ENCODE results near the gene TENM4. TPM values are rescaled to one million over a fixed set of nuclear protein-coding genes. Genes with fewer than 3 reads are reported as not detected.

The TENM4 gene
- polyA plus RNA-seq, 1 of the 3 experiments (the other 2 are of a cell fraction) = 16.7 TPM

GRCh38 chr11:79390923-79391322 lies 49.9 kb downstream of the TENM4 start:
- no peak overlapping the region for H3K27ac ChIP-seq (ENCODE audit: low read depth in 2 of 2, low read length in 1 of 2)
- H3K79me2 ChIP-seq (ENCODE audit: insufficient read depth) = peaks cover 22% of the 10 kb centered on the region
- H3K36me3 ChIP-seq (replicated peaks in 1 of 2; ENCODE audit: control insufficient read depth in 1 of 2, insufficient read depth in 2 of 2, low read length in 1 of 2) = no peaks in the 10 kb centered on the region
- no peaks in the 10 kb centered on the region for H3K27me3 ChIP-seq (ENCODE audit: insufficient read depth)
- H3K4me1 ChIP-seq (ENCODE audit: control insufficient read depth in 1 of 2, insufficient read depth in 2 of 2, low read depth in 1 of 2, low read length in 1 of 2) = peaks cover 0 to 30% of the 10 kb centered on the region in 2 experiments; a peak in 3 of 4 replicates
- no peaks in the 10 kb centered on the region for H3K9me3 ChIP-seq
- no peaks in the 10 kb centered on the region for H3F3A ChIP-seq (replicated peaks; ENCODE audit: insufficient read depth)
- ChIA-PET POLR2A (no interaction called here), CTCF (no interaction called here)
- DNase-seq = no peak
- no peaks in the 10 kb centered on the region for H3K9me2 ChIP-seq
- H4K20me1 ChIP-seq (ENCODE audit: insufficient read depth) = no peaks in the 10 kb centered on the region
- TF ChIP-seq, protein P1, sequence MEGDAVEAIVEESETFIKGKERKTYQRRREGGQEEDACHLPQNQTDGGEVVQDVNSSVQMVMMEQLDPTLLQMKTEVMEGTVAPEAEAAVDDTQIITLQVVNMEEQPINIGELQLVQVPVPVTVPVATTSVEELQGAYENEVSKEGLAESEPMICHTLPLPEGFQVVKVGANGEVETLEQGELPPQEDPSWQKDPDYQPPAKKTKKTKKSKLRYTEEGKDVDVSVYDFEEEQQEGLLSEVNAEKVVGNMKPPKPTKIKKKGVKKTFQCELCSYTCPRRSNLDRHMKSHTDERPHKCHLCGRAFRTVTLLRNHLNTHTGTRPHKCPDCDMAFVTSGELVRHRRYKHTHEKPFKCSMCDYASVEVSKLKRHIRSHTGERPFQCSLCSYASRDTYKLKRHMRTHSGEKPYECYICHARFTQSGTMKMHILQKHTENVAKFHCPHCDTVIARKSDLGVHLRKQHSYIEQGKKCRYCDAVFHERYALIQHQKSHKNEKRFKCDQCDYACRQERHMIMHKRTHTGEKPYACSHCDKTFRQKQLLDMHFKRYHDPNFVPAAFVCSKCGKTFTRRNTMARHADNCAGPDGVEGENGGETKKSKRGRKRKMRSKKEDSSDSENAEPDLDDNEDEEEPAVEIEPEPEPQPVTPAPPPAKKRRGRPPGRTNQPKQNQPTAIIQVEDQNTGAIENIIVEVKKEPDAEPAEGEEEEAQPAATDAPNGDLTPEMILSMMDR (IDR thresholded peaks at IDR 0.05) = no peak
- TF ChIP-seq, protein P2, sequence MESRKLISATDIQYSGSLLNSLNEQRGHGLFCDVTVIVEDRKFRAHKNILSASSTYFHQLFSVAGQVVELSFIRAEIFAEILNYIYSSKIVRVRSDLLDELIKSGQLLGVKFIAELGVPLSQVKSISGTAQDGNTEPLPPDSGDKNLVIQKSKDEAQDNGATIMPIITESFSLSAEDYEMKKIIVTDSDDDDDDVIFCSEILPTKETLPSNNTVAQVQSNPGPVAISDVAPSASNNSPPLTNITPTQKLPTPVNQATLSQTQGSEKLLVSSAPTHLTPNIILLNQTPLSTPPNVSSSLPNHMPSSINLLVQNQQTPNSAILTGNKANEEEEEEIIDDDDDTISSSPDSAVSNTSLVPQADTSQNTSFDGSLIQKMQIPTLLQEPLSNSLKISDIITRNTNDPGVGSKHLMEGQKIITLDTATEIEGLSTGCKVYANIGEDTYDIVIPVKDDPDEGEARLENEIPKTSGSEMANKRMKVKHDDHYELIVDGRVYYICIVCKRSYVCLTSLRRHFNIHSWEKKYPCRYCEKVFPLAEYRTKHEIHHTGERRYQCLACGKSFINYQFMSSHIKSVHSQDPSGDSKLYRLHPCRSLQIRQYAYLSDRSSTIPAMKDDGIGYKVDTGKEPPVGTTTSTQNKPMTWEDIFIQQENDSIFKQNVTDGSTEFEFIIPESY (IDR thresholded peaks at IDR 0.05; ENCODE audit: borderline replicate concordance, low read depth) = no peak
- no peak for TF ChIP-seq YY1 (IDR thresholded peaks at IDR 0.05; ENCODE audit: low read depth)
- no peak for TF ChIP-seq IRF3 (IDR thresholded peaks at IDR 0.05; ENCODE audit: low read depth, low read length)
- no peak for TF ChIP-seq TEAD4 (IDR thresholded peaks at IDR 0.05; ENCODE audit: borderline replicate concordance, insufficient read depth)
- TF ChIP-seq, protein P3, sequence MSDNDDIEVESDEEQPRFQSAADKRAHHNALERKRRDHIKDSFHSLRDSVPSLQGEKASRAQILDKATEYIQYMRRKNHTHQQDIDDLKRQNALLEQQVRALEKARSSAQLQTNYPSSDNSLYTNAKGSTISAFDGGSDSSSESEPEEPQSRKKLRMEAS (IDR thresholded peaks at IDR 0.05; ENCODE audit: low read depth) = no peak
- TF ChIP-seq FOXJ3 (CRISPR knock-in tag; IDR thresholded peaks at IDR 0.05) = no peak
- TF ChIP-seq FOXM1 (IDR thresholded peaks at IDR 0.05; ENCODE audit: low read depth) = no peak
- TF ChIP-seq SMC3 (IDR thresholded peaks at IDR 0.05; ENCODE audit: low read depth, low read length) = no peak
- no peak overlapping the region for H3K4me3 ChIP-seq (ENCODE audit: low read depth in 2 of 2, low read length in 1 of 2)
- H3K9ac ChIP-seq = no peak overlapping the region
- WGBS (ENCODE audit: low lambda C conversion rate) = 60% methylated on average over 2 of the region's 2 CpGs
- H3K4me2 ChIP-seq = no peak overlapping the region
- no peak overlapping the region for H2AFZ ChIP-seq (ENCODE audit: low read depth)

DNA sequence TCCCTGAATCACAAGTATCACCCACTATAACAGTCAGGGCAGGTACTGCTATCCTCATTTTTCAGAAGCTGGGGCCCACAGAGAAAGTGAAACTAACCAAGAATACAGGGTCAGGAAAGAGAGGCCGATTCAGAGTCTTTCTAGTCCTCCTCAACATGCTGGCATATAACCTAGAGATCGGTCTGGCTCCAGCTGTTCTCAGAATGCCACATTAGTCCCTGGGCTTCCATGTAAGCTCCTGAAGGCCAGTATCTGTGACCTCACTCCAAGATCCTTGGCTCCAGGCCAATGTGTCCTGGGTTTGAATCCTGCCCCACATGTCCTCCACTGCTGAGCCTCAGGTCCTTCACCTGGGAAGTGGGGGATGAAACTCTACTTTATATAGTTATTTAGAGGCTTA lies 50.4 kb downstream of the TENM4 start:
- Histone ChIP-seq H3K27me3 (ENCODE audit: insufficient read depth) (no peaks in the 10 kb centered on the region), H3K9me2 (no peaks in the 10 kb centered on the region), H3K79me2 (ENCODE audit: insufficient read depth) (peaks cover 20% of the 10 kb centered on the region), H3K27ac (ENCODE audit: low read depth in 2 of 2, low read length in 1 of 2) (no peak overlapping the region), H3K4me3 (ENCODE audit: low read depth in 2 of 2, low read length in 1 of 2) (no peak overlapping the region), H3K9me3 (no peaks in the 10 kb centered on the region), H3F3A (replicated peaks; ENCODE audit: insufficient read depth) (no peaks in the 10 kb centered on the region), H3K36me3 (replicated peaks in 1 of 2; ENCODE audit: control insufficient read depth in 1 of 2, insufficient read depth in 2 of 2, low read length in 1 of 2) (no peaks in the 10 kb centered on the region), H3K4me2 (no peak overlapping the region), H4K20me1 (ENCODE audit: insufficient read depth) (no peaks in the 10 kb centered on the region), H2AFZ (ENCODE audit: low read depth) (no peak overlapping the region), H3K9ac (no peak overlapping the region), H3K4me1 (ENCODE audit: control insufficient read depth in 1 of 2, insufficient read depth in 2 of 2, low read depth in 1 of 2, low read length in 1 of 2) (peaks cover 0 to 30% of the 10 kb centered on the region in 2 experiments; a peak in 3 of 4 replicates)
- 77% methylated on average over 2 of the region's 2 CpGs for WGBS (ENCODE audit: low lambda C conversion rate)
- DNase-seq = no peak
- no peak for TF ChIP-seq RXRA (IDR thresholded peaks at IDR 0.05; ENCODE audit: borderline replicate concordance, low read depth)
- ChIA-PET POLR2A (no interaction called here), CTCF (no interaction called here)

Measured in SK-N-SH (cell line).